ENCODE results near the gene EIF3B.

Gene EIF3B

GRCh38 chr7:2350055-2350454 lies 4.6 kb upstream of the EIF3B start:
- TF ChIP-seq SIN3A (IDR thresholded peaks at IDR 0.05; ENCODE audit: borderline replicate concordance, insufficient read depth, low read length) (no peak), FOXP2 (optimal IDR thresholded peaks at IDR 0.05; ENCODE audit: borderline replicate concordance, extremely low read depth, extremely low read length, insufficient read depth) (no peak), TAF1 (IDR thresholded peaks at IDR 0.05; ENCODE audit: borderline replicate concordance, insufficient read depth, low read length) (no peak), POLR2AphosphoS5 (IDR thresholded peaks at IDR 0.05; ENCODE audit: low read depth, low read length) (no peak), REST (IDR thresholded peaks at IDR 0.05; ENCODE audit: insufficient read depth in 1 of 2, low read depth in 2 of 2, low read length in 2 of 2) (no peak)

- no peak for TF ChIP-seq REST (IDR thresholded peaks at IDR 0.05; ENCODE audit: insufficient read depth in 1 of 2, low read depth in 2 of 2, low read length in 2 of 2)
Measured at GRCh38 chr7:2350861-2351260, 3.8 kb upstream of the EIF3B start.

GRCh38 chr7:2353113-2353935 lies 1.3 kb upstream of the EIF3B start:
- TF ChIP-seq SIN3A (IDR thresholded peaks at IDR 0.05; ENCODE audit: borderline replicate concordance, insufficient read depth, low read length), result no peak
- no peak for TF ChIP-seq FOXP2 (optimal IDR thresholded peaks at IDR 0.05; ENCODE audit: borderline replicate concordance, extremely low read depth, extremely low read length, insufficient read depth)
- TF ChIP-seq TAF1 (IDR thresholded peaks at IDR 0.05; ENCODE audit: borderline replicate concordance, insufficient read depth, low read length), result no peak
- no peak for TF ChIP-seq POLR2AphosphoS5 (IDR thresholded peaks at IDR 0.05; ENCODE audit: low read depth, low read length)
- TF ChIP-seq REST (IDR thresholded peaks at IDR 0.05; ENCODE audit: insufficient read depth in 1 of 2, low read depth in 2 of 2, low read length in 2 of 2), result no peak

DNA sequence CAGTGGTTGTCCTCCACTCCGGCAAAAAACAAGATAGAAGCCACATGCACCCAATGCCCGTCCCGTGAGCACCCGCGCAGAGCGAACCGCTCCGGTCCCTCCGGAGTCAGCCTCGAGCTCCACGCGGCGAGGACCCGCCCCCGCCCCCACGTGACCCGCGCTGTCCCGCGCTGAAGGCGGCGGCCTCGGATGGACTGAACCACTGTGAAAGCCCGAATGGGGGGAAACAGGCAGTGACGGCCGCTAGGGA lies 766 bp upstream of the EIF3B start:
- TF ChIP-seq REST (IDR thresholded peaks at IDR 0.05; ENCODE audit: insufficient read depth in 1 of 2, low read depth in 2 of 2, low read length in 2 of 2) (peak in 1 of 2 experiments; percentile 48; a peak in 1 of 4 replicates), TAF1 (IDR thresholded peaks at IDR 0.05; ENCODE audit: borderline replicate concordance, insufficient read depth, low read length) (peak; percentile 81), SIN3A (IDR thresholded peaks at IDR 0.05; ENCODE audit: borderline replicate concordance, insufficient read depth, low read length) (peak; percentile 90; the same call in 1 of the 2 replicates), FOXP2 (optimal IDR thresholded peaks at IDR 0.05; ENCODE audit: borderline replicate concordance, extremely low read depth, extremely low read length, insufficient read depth) (no peak), POLR2AphosphoS5 (IDR thresholded peaks at IDR 0.05; ENCODE audit: low read depth, low read length) (peak; percentile 93)

All from PFSK-1 (cell line).